ENCODE results near the gene MPRIP. TPM values are rescaled to one million over a fixed set of nuclear protein-coding genes. Genes with fewer than 3 reads are reported as not detected.
A peak's percentile ranks its signal among the peaks of the same experiment; 100 is the strongest.
"Not testable (repeated sequence)": the region's sequence is repeated elsewhere in the genome, so short reads cannot be mapped to it uniquely, and the experiment has no call there.

MPRIP gene
- total RNA-seq, 1 experiment from 2014 or later, result 143 TPM

DNA sequence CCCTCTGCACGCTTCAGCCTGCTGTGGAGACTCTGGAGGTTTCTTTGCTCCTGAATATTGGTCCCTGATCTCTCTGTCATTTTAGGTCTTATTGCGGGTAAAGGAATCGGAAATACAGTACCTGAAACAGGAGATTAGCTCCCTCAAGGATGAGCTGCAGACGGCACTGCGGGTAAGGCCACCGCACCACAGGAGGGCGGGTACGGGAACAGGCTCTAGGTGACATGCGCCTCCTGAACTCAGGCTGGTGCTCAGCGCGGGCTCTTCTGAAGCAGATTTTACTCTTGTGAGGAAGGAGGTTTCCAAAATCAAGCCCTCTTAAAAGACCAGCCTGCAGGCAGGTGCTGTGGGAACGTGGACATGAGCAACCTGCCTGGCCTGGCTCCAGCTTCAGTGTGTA, 134.1 kb downstream of the MPRIP start:
- Histone ChIP-seq H3K27me3 (no peaks in the 10 kb centered on the region), H3K9me3 (no peaks in the 10 kb centered on the region), H3K4me3 (no peak overlapping the region), H3K36me3 (peaks cover 12% of the 10 kb centered on the region)
- DNase-seq, result no peak

DNA sequence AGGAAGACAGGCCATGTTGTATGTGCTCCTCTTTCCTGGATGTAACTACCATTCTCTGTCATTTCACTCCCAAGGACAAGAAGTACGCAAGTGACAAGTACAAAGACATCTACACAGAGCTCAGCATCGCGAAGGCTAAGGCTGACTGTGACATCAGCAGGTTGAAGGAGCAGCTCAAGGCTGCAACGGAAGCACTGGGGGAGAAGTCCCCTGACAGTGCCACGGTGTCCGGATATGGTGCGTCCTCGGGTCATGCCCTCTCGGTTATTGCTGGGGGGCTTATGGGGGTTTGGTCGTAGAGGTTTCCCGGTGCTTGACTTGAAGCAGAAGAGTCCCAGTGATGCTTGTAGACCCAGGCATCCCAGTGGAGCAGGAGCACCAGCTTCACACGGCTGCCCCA, 134.9 kb downstream of the MPRIP start:
- Histone ChIP-seq H3K9me3 (no peaks in the 10 kb centered on the region), H3K4me3 (no peak overlapping the region), H3K36me3 (peaks cover 10% of the 10 kb centered on the region), H3K27me3 (no peaks in the 10 kb centered on the region)
- no peak for DNase-seq

DNA sequence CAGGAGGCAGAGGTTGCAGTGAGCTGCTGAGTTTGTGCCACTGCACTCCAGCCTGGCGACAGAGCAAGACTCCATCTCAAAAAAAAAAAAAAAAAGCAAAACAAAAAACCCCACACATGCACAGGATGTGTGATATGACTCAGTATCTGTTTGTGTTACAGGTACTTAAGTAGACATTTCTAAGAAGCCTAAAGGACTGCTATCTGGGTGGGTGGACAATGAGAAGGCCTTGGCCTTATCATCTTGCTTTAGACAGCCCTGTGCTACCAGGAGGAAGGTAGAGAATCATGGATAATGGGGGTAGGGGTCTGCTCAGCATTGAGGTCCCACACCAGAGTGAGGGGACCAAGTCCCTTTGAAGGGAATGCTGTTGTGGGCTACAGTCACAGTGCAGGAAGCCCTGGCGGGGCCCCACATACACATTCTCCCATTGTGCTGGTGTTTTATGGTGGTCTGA, 137.1 kb downstream of the MPRIP start:
- DNase-seq, result no peak
- Histone ChIP-seq H3K4me3 (no peak overlapping the region), H3K9me3 (no peaks in the 10 kb centered on the region), H3K27me3 (no peaks in the 10 kb centered on the region), H3K36me3 (peaks cover 7% of the 10 kb centered on the region)

DNA sequence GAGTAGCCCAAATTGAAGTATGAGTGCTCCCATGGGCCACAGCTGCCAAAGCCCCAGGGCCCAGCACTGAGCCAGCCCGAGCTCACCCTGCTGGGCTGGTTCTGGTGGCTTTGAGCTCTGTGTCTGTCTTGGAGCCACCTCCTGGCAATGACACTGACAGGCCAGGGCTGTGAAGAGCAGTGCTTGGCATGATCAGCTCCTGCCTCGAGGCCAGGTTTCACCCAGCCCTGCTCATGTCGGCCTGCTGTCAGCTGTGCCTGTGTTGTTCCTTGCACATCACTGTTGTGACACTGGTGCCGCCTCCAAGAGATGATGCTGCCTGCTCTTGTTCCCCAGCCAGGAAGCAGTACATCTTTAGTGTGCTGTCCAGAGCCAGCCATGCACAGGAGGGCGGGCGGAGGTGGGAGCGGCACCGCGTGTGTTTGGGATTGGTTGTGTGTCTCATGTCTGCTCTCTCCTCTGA, 137.9 kb downstream of the MPRIP start:
- Histone ChIP-seq H3K9me3 (no peaks in the 10 kb centered on the region), H3K4me3 (no peak overlapping the region), H3K36me3 (peaks cover 7% of the 10 kb centered on the region; the same call in 1 of the 2 replicates), H3K27me3 (no peaks in the 10 kb centered on the region)
- no peak for DNase-seq

DNA sequence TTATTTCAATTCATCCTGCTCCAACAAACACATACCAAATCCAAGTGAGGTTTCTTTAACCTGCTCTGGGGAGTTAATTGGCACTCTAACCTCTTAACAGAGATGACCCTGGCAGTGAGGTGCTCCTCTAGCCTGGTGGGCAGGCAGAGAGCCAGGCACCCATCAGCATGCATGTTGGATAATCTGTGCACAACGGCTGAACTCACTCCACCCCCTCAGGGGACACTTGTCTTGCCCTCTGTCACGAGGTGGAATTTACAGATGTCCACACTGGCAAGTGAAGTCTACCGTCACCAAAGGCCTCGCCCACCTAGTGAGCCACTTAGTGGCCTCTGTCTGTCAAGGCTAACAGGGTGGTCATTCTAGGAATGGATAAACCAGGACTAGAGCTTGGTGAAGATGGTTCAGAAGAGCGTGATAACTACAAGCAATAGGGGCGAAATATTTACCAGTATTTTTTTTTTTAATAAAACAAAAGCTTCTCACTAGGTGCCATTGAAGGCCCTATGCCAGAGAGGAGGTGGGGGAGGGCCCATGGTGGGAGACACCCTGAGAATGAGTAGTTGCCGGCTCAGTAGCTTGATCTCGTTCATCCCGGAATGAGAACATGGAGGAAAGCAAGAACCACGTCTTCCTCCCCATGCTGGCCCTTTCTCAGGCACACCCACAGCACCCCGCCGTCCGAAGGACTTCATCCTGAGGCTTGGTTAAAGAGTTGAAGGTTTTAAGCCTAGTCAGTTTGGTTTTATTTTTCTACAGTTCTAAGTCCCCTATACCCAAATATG, 138.7 kb downstream of the MPRIP start:
- Histone ChIP-seq H3K27me3 (no peaks in the 10 kb centered on the region), H3K4me3 (no peak overlapping the region), H3K9me3 (no peaks in the 10 kb centered on the region), H3K36me3 (peaks cover 7% of the 10 kb centered on the region; the same call in 1 of the 2 replicates)
- DNase-seq, result no peak

DNA sequence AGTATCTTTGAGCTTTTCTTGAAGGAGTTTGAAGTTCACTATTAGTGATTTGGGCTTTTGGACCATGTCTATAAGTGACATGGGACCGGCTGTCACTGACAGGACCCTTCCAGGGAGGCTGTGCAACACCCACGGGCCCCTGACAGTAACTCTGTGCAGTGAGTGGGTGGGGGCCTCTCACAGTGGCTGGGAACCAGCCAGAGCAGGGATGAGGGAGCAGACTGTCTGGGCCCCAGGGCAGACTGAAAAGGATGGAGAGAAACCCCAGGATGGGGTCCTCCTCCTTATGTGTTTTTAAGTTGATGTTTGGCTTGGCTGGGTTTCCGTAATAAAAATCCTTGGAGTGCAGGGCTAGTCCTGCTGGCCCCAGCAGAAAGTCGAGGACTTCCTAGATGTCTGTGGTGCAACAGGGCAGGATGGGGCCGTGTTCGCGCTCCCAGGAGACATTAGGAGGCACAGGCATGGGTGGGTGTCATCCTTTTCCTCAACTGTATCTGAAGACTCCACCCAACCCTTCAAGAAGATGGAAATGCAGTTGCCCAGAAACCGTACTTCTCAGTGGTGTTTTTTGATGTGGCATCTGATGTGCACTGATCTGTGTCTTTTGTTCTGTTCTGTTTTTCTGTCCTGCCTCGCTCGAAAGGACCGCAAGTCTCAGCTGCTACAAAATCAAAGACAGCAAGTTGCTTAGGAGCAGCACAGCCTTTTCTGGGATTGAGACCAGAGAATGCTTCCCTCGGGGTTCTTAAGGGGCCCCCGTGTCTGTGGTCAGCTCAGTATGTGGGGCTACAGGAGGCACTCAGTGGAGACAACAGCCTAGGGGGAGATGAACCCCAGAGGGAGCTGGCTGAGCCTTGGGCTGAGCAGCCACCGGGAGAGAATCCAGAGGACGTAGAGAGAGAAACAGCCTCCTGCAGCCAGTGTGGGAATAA, 139.7 kb downstream of the MPRIP start:
- Histone ChIP-seq H3K4me3 (no peak overlapping the region), H3K36me3 (peaks cover 7% of the 10 kb centered on the region; the same call in 1 of the 2 replicates), H3K9me3 (no peaks in the 10 kb centered on the region), H3K27me3 (no peaks in the 10 kb centered on the region)
- DNase-seq, result no peak

DNA sequence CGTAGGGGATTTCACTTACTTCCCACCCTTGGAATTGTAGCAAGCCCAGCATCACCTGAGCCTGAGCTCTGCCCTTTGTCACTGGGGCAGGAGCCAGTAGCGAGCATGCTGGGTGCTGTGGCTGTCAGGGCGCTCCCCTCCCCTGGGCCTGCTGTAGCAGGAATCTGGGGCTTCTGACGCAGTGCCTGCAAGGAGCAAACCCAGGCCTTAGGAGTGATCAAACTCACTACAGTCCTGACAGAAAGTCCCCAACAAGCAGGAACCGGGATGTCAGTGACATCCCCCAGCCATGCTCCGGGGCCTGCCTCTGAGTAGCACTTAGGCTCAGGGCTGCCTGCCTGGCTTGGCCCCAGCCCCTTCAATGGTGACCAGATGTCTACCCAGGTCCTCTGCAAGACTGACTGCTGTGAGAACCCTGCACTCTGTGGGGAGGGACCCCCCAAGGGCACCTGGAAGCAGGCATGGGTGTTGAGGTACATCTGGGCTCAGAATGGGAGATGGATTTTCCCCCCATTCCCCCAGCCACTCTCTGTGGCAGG, 140.4 kb downstream of the MPRIP start:
- H3K27me3 ChIP-seq, result no peaks in the 10 kb centered on the region
- no peak overlapping the region for H3K4me3 ChIP-seq
- no peaks in the 10 kb centered on the region for H3K9me3 ChIP-seq
- H3K36me3 ChIP-seq, result peaks cover 5% of the 10 kb centered on the region; the same call in 1 of the 2 replicates
- DNase-seq, result no peak

DNA sequence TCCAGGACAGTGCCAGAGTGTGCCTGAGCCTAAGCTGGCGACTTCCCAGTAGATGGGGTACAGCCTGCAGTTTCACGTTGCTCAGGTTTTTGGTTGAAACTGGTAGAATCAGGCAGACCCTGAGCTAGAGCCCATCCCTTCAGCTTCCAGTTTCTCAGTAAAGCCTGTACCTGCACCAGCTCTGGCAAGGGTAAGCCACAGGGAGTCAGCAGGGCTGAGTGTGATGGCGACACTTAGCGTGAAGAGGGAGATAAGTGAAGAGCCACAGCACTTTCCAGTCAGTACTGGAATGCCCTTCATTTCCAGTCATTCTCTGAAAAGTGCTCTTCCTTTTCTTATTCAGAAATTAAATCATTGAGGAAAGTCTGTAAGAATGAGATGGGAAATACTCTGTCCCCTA, 141.5 kb downstream of the MPRIP start:
- Histone ChIP-seq H3K9me3 (no peaks in the 10 kb centered on the region), H3K4me3 (no peak overlapping the region), H3K36me3 (peaks cover 5% of the 10 kb centered on the region; the same call in 1 of the 2 replicates), H3K27me3 (no peaks in the 10 kb centered on the region)
- DNase-seq, result no peak

DNA sequence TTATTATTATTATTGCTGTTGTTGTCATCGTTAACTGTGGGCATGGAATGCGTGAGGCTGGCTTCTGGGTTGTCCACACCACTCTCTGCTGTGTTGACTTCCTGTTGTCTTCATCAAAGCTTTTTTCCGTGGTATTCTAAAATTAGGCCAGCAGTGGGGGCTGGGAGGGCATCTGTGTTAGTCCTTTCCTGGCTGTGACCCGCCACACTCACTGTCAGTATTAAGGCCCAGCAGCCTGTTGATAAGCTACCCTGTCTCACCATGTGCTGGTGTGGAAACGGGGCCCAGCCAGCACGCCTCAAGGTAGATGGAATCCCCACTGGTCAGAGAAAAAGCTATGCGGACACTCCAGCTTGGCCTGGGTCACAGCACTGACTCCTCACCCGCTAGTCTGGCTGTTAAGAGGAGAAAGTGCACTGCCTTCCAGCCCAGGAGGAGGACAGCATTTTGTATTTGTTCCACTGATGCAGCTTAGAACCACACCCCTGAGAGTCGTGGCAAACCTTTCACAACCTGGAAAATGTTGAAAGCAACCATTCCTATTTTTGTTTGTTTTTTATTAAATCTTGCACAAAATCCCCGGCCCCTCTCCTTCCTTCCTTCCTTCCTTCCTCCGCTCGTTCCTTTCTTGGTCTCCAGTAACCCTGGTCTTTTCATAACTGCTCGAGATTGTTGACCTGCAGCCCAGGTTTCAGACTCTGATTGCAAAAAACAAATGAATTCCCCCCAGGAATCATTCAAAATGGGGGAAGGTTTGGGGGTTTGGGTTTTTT, 142.9 kb downstream of the MPRIP start:
- H3K36me3 ChIP-seq, H3K4me3 ChIP-seq, DNase-seq, H3K27me3 ChIP-seq, H3K9me3 ChIP-seq: not testable (repeated sequence)

DNA sequence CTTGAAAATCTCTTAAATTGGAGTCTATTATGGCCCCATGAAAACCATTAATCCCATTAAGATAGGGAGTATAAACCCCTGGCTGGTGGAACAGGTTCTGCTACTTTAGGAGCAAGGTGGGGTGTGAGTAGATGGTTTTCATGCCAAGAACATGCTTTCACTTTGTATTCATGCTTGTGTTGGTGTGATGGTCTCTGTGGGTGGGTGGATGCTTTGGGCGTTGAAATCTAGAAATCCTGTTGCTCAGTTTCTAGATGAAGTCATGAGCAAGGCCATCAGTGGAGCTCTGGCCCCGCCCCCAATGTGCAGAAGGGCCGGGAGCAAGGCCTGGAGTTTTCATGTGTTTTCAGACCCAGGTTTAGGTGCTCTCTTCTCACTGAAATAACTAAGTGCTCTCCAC, 143.8 kb downstream of the MPRIP start:
- DNase-seq, result no peak
- no peaks in the 10 kb centered on the region for H3K27me3 ChIP-seq
- H3K9me3 ChIP-seq, result no peaks in the 10 kb centered on the region
- H3K36me3 ChIP-seq, result no peaks in the 10 kb centered on the region; the same call in 1 of the 2 replicates
- H3K4me3 ChIP-seq, result no peak overlapping the region

DNA sequence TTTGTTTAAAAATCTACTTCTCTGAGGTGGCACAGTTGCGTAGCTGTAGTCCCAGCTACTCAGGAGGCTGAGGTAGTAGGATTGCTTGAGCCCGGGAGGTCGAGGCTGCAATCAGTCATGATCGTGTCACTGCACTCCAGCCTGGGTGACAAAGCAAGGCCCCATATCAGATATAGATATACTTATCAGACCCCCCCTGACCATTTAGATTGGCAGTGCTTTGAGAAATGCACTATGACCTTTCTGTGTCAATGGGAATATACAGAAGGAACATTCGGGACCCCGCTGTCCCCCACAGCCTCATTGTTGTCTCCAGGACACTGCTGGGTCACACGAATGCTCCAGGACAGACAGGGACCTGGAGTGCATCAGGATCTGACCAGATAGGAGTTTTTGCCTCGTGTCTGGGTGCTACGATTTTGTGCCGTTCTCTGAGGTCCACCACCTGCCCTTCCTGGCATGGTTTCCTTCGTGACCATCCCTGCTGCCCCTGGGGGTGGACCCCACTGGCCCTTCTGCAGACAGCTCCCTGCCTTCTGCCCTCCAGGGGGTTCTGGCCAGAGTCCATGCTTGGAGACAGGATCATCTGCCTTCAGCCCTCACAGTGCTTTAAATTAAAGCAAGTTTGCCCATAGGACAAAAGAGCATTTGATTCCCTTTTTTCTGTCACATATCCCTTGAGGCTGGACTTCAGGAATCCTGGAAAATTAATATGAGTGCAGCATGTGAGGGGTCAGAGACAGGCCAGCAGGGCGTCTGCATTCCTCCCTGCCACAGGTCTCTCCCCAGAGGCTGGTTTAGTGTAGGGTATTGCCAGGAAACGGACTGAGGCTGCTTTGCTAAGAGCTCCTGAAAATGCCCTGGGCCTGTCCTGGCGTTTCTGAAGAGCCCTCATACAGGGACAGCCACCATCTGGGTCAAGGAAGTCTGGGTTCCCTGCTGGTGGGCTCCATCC, 144.6 kb downstream of the MPRIP start:
- Histone ChIP-seq H3K27me3 (no peaks in the 10 kb centered on the region), H3K36me3 (no peaks in the 10 kb centered on the region; the same call in 1 of the 2 replicates), H3K9me3 (no peaks in the 10 kb centered on the region), H3K4me3 (no peak overlapping the region)
- DNase-seq, result no peak

DNA sequence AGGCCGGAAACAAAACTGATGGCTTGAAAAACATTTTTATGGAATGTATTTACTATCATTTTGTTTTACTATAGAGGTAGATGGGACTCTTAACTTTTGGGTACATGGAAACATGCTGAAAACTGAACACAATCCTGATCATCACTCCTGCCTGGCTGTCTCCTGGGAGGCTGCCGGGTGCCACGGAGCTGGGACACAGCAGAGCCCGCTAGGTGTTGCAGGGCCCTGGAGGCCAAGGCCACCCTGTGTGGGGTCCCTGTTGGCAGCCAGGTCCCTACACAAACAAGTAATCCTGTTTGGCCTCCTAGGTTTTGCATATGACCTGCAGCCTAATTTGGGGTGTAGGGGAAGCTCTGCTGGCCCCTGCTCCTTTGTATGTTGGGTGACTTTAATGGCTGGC, 146.3 kb downstream of the MPRIP start:
- H3K36me3 ChIP-seq, result no peaks in the 10 kb centered on the region
- no peaks in the 10 kb centered on the region for H3K9me3 ChIP-seq
- no peak overlapping the region for H3K4me3 ChIP-seq
- no peak for DNase-seq
- no peaks in the 10 kb centered on the region for H3K27me3 ChIP-seq

DNA sequence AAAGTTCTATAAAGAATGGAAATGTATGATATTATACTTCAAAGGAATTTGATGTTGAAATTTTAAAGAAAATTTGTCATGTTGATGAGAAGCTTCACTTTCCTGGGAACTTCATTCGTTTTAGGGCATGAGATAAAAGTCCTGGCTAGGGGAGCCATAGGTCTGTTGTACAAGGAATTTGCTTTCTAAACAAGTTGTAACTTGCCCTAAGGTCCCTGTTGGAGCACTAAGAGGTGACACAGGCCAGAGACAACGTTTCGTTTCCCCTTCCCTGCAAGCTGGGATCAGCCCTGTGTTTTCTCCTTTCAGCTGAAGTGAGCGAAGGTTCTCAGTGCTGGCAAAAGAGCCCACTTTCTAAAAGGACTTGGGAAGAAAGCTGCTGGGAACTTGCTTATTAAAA, 147.3 kb downstream of the MPRIP start:
- H3K4me3 ChIP-seq, result no peak overlapping the region
- H3K27me3 ChIP-seq, result no peaks in the 10 kb centered on the region
- H3K36me3 ChIP-seq, result no peaks in the 10 kb centered on the region
- no peaks in the 10 kb centered on the region for H3K9me3 ChIP-seq
- no peak for DNase-seq

DNA sequence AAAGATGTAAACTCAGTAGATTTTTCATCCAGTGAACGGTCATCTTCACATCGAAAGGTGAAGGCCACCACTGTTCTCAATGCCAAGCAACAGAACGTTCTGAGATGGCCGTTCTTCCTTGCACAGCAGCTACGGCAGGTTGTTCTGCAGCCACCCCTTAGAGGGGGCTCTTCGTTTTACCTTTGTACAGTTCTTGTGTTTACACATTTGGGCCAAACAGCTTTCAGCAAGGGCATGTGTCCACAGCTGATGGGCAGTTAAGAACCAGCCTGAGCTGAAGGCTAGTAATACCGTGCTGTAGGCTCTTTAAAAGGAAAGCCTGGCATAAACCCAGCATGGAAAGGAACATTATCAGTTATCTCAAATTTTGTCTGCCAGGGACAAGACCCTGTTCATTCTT, 147.9 kb downstream of the MPRIP start:
- H3K36me3 ChIP-seq, result no peaks in the 10 kb centered on the region
- DNase-seq, result no peak
- H3K27me3 ChIP-seq, result no peaks in the 10 kb centered on the region
- H3K4me3 ChIP-seq, result no peak overlapping the region
- H3K9me3 ChIP-seq, result no peaks in the 10 kb centered on the region

DNA sequence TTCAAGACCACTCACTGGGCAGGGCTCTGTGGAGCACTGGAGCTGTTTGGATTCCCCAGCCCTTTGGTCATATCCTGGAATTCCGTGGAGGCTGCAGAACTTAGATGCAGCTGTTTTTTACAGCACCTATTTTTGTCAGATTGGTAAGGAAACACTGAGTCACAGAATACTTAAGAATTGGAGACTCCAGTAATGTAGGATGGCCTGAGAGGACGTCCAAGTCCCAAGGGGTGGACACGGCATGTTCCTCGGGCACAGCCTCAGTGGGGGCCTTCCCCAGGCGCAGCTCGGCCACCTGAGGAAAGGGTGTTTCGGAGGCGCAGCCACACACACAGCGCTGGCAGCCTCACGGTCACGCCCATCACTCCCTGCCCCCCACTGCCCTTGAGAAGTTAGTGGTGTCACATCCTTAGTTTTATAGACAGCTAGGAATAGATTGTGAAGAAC, 149.1 kb downstream of the MPRIP start:
- Histone ChIP-seq H3K27me3 (no peaks in the 10 kb centered on the region), H3K9me3 (no peaks in the 10 kb centered on the region), H3K4me3 (no peak overlapping the region), H3K36me3 (no peaks in the 10 kb centered on the region)
- DNase-seq, result peak; percentile 55

Measured in MG63 (cell line).